ENCODE data around the gene CYP2D6.

Gene CYP2D6

DNA sequence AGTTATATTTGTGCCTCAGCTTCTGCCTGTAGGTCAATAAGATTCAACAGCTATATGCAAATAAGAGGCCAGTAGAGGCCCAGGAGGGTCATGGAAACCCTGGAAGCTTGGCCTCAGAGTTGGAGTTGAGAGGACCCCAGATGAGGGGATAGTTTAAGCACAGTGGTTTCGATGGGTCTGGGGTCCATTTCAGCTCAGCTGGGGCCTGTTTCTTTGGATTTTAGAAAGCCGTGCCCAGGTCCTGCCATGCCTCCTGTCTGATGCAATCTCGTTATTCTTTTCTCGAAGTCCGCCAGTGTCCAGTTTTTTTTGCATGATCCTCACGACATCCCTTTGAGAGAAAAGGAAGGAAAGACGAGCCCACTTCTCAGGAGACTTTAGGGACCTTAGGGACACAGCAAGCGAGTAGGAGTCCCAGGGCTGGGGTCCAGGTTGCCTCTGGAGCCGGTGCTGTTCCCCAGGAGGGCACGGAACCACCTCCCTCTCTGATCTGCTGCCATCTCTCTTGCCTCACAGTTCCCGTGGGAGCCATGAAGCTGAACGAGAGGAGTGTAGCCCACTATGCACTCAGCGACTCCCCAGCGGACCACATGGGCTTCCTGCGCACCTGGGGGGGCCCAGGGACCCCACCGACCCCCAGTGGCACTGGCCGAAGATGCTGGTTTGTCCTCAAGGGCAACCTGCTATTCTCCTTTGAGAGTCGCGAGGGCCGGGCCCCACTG is 53.7 kb downstream of the CYP2D6 start:
- TF ChIP-seq, protein P1, sequence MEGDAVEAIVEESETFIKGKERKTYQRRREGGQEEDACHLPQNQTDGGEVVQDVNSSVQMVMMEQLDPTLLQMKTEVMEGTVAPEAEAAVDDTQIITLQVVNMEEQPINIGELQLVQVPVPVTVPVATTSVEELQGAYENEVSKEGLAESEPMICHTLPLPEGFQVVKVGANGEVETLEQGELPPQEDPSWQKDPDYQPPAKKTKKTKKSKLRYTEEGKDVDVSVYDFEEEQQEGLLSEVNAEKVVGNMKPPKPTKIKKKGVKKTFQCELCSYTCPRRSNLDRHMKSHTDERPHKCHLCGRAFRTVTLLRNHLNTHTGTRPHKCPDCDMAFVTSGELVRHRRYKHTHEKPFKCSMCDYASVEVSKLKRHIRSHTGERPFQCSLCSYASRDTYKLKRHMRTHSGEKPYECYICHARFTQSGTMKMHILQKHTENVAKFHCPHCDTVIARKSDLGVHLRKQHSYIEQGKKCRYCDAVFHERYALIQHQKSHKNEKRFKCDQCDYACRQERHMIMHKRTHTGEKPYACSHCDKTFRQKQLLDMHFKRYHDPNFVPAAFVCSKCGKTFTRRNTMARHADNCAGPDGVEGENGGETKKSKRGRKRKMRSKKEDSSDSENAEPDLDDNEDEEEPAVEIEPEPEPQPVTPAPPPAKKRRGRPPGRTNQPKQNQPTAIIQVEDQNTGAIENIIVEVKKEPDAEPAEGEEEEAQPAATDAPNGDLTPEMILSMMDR (IDR thresholded peaks at IDR 0.05): no peak

Data from LNCAP (cell line).